Colonic mucosa (tissue), 4 donors: ENCODE measurements around the gene TRIM42. TPM values are rescaled to one million over a fixed set of nuclear protein-coding genes. Genes with fewer than 3 reads are reported as not detected.

Source experiments
- DNase-seq: peaks from one replicate; pipeline ENCODE4 v3.0.0-alpha.2; 2020
- H3K27ac ChIP-seq: fragments of 200-600 bp; one replicate; pipeline ENCODE4 v1.8.0; 2021
- H3K27me3 ChIP-seq: fragments of 200-600 bp; one replicate; pipeline ENCODE4 v1.8.0; 2021
- H3K36me3 ChIP-seq: fragments of 200-600 bp; one replicate; pipeline ENCODE4 v1.8.0; 2021
- H3K4me1 ChIP-seq: fragments of 200-600 bp; one replicate; pipeline ENCODE4 v1.8.0; 2021; ENCODE audit warnings: mild to moderate bottlenecking
- H3K4me3 ChIP-seq: fragments of 200-600 bp; one replicate; pipeline ENCODE4 v1.8.0; 2021
- H3K9ac ChIP-seq, 2 donors: one replicate each; pipeline ENCODE4 v1.7.0; 2013; ENCODE audit warnings: control low read depth in 2 of 2, low read depth in 2 of 2, low read length in 2 of 2
- H3K9me3 ChIP-seq: fragments of 200-600 bp; one replicate; pipeline ENCODE4 v1.8.0; 2021
- CTCF ChIP-seq: fragments of 200-600 bp; IDR thresholded peaks from one replicate; pipeline ENCODE4 v1.8.0; 2022; ENCODE audit warnings: antibody characterized with exemption, mild to moderate bottlenecking
- intact Hi-C: fragments of 100-400 bp; cut with DNase I; formaldehyde crosslinking; loops from one replicate; pipeline ENCODE4 v1.14.1; 2022
- total RNA-seq, 2 donors: library from RNA; stranded (reverse); fragmentation: NEBNext Ultra II Directional in 1 of 2; extraction: Animal tissue kit (Norgen Biotek cat#: 25700) in 1 of 2; gene quantifications; one replicate each; pipeline ENCODE4 v1.2.1, GENCODE V29; 2021
- donor health status: healthy.
- donor health status: DM: no; HTN: no; CAD: no.
- donor health status: DM: no; HTN: no; CAD: no.

TRIM42 gene
- total RNA-seq, 2 donors from 2014 or later: not detected

GRCh38 chr3:140717921-140718320 lies 40.1 kb downstream of the TRIM42 start:
- no peak for TF ChIP-seq CTCF
- no peak for DNase-seq
- Histone ChIP-seq H3K4me1 (no peaks in the 10 kb centered on the region), H3K4me3 (no peak overlapping the region), H3K36me3 (no peaks in the 10 kb centered on the region), H3K9ac (no peak overlapping the region), H3K9me3 (no peaks in the 10 kb centered on the region), H3K27me3 (no peaks in the 10 kb centered on the region), H3K27ac (no peak overlapping the region)
- intact Hi-C loops: no loop called here

GRCh38 chr3:140719841-140720614 lies 42.2 kb downstream of the TRIM42 start:
- no peak for DNase-seq
- no peaks in the 10 kb centered on the region for H3K27me3 ChIP-seq
- no peak overlapping the region for H3K9ac ChIP-seq
- no peak overlapping the region for H3K4me3 ChIP-seq
- TF ChIP-seq CTCF: no peak
- H3K4me1 ChIP-seq: no peaks in the 10 kb centered on the region
- H3K27ac ChIP-seq: no peak overlapping the region
- intact Hi-C loops: no loop called here
- H3K9me3 ChIP-seq: no peaks in the 10 kb centered on the region
- no peaks in the 10 kb centered on the region for H3K36me3 ChIP-seq

- Histone ChIP-seq H3K4me3 (no peak overlapping the region), H3K9ac (no peak overlapping the region), H3K36me3 (no peaks in the 10 kb centered on the region), H3K27ac (no peak overlapping the region), H3K27me3 (no peaks in the 10 kb centered on the region), H3K4me1 (no peaks in the 10 kb centered on the region), H3K9me3 (no peaks in the 10 kb centered on the region)
- TF ChIP-seq CTCF: no peak
- no peak for DNase-seq
- intact Hi-C loops: no loop called here
These were observed 45.7 kb downstream of the TRIM42 start for GRCh38 chr3:140723576-140723975.

- H3K9ac ChIP-seq: no peak overlapping the region
- DNase-seq: no peak
- TF ChIP-seq CTCF: no peak
- intact Hi-C loops: no loop called here
- H3K9me3 ChIP-seq: no peaks in the 10 kb centered on the region
- H3K4me1 ChIP-seq: no peaks in the 10 kb centered on the region
- H3K4me3 ChIP-seq: no peak overlapping the region
- H3K27me3 ChIP-seq: no peaks in the 10 kb centered on the region
- H3K36me3 ChIP-seq: no peaks in the 10 kb centered on the region
- H3K27ac ChIP-seq: no peak overlapping the region
These were observed 47.3 kb downstream of the TRIM42 start for GRCh38 chr3:140724856-140725812.

- Histone ChIP-seq H3K9ac (no peak overlapping the region), H3K36me3 (no peaks in the 10 kb centered on the region), H3K27me3 (no peaks in the 10 kb centered on the region), H3K9me3 (no peaks in the 10 kb centered on the region), H3K27ac (no peak overlapping the region), H3K4me1 (no peaks in the 10 kb centered on the region), H3K4me3 (no peak overlapping the region)
- no peak for TF ChIP-seq CTCF
- no peak for DNase-seq
- intact Hi-C loops: no loop called here
These were observed 48.2 kb downstream of the TRIM42 start for GRCh38 chr3:140726066-140726465.
